Measurements from ENCODE around the gene CDH19.
"Not testable (repeated sequence)": the region's sequence is repeated elsewhere in the genome, so short reads cannot be mapped to it uniquely, and the experiment has no call there.

CDH19 gene

GRCh38 chr18:66560094-66560493, 43.8 kb downstream of the CDH19 start:
- no peak for DNase-seq

GRCh38 chr18:66558773-66559172, 45.1 kb downstream of the CDH19 start:
- no peak for DNase-seq

- no peak for DNase-seq
Measured at GRCh38 chr18:66557091-66557490, 46.8 kb downstream of the CDH19 start.

GRCh38 chr18:66555585-66555984, 48.3 kb downstream of the CDH19 start:
- DNase-seq: no peak

- DNase-seq: no peak
Measured at GRCh38 chr18:66553824-66554223, 50.1 kb downstream of the CDH19 start.

- no peak for DNase-seq
Measured at GRCh38 chr18:66550366-66550765, 53.5 kb downstream of the CDH19 start.

GRCh38 chr18:66548747-66549146, 55.1 kb downstream of the CDH19 start:
- no peak for DNase-seq

GRCh38 chr18:66534110-66534509, 69.8 kb downstream of the CDH19 start:
- DNase-seq: no peak

GRCh38 chr18:66533693-66534092, 70.2 kb downstream of the CDH19 start:
- DNase-seq: no peak

GRCh38 chr18:66523219-66523991, 80.5 kb downstream of the CDH19 start:
- no peak for DNase-seq

GRCh38 chr18:66513996-66514395, 89.9 kb downstream of the CDH19 start:
- DNase-seq: no peak

GRCh38 chr18:66511792-66512191, 92.1 kb downstream of the CDH19 start:
- DNase-seq: no peak

GRCh38 chr18:66511289-66511688, 92.6 kb downstream of the CDH19 start:
- no peak for DNase-seq

- no peak for DNase-seq
Measured at GRCh38 chr18:66510357-66511045, 93.4 kb downstream of the CDH19 start.

GRCh38 chr18:66508937-66509336, 95.0 kb downstream of the CDH19 start:
- no peak for DNase-seq

GRCh38 chr18:66506178-66506577, 97.7 kb downstream of the CDH19 start:
- no peak for DNase-seq

- no peak for DNase-seq
Measured at GRCh38 chr18:66497351-66497750, 106.5 kb downstream of the CDH19 start.

GRCh38 chr18:66495844-66496243, 108.0 kb downstream of the CDH19 start:
- DNase-seq: no peak

GRCh38 chr18:66473882-66474281, 130.0 kb downstream of the CDH19 start:
- no peak for DNase-seq

GRCh38 chr18:66466184-66466583, 137.7 kb downstream of the CDH19 start:
- DNase-seq: not testable (repeated sequence)

GRCh38 chr18:66461344-66461743, 142.5 kb downstream of the CDH19 start:
- DNase-seq: no peak

- DNase-seq: no peak
Measured at GRCh38 chr18:66457245-66457644, 146.6 kb downstream of the CDH19 start.

Measured in CD4-positive, alpha-beta T cell treated with Interleukin-1 beta for 1 hour (primary cell).